CD4-positive, alpha-beta memory T cell (primary cell): Measurements from ENCODE around the gene WDR38. TPM values are rescaled to one million over a fixed set of nuclear protein-coding genes. Genes with fewer than 3 reads are reported as not detected.

Experiments used
- CTCF ChIA-PET: fragments of 350-600 bp; sonication (Branson Sonifier 250); formaldehyde crosslinking; loops from one replicate; lab custom pipeline; 2021; ENCODE audit warnings: inconsistent platforms; ENCODE audit not compliant: partially characterized antibody; lab: Charles Lee
- POLR2A ChIA-PET: fragments of 350-600 bp; sonication (Branson Sonifier 250); formaldehyde crosslinking; loops from one replicate; lab custom pipeline; 2021; ENCODE audit not compliant: partially characterized antibody; lab: Charles Lee
- DNase-seq, 5 donors: peaks; one replicate each; pipeline versions ENCODE4 v3.0.0 to v3.0.0-alpha.2; 2020 to 2022; ENCODE audit warnings: mixed read lengths in 1 of 5
- H3K27ac ChIP-seq: one replicate; pipeline ENCODE4 v1.7.0; 2013; ENCODE audit warnings: low read depth, low read length
- H3K27me3 ChIP-seq: 2 replicates; pipeline ENCODE4 v1.7.0; 2013; ENCODE audit warnings: mild to moderate bottlenecking, low read length, moderate library complexity; ENCODE audit not compliant: insufficient read depth
- H3K36me3 ChIP-seq: 2 replicates; pipeline ENCODE4 v1.7.0; 2013; ENCODE audit warnings: mild to moderate bottlenecking, low read length, moderate library complexity; ENCODE audit not compliant: insufficient read depth
- H3K4me1 ChIP-seq: 2 replicates; pipeline ENCODE4 v1.7.0; 2013; ENCODE audit warnings: mild to moderate bottlenecking, low read length, moderate library complexity; ENCODE audit not compliant: insufficient read depth
- H3K4me3 ChIP-seq, 2 donors: one replicate each; pipeline ENCODE4 v1.7.0; 2013; ENCODE audit warnings: low read length in 2 of 2, mild to moderate bottlenecking in 1 of 2
- H3K9me3 ChIP-seq, 2 donors: one replicate each; pipeline ENCODE4 v1.7.0; 2013; ENCODE audit warnings: low read length in 2 of 2, control low read depth in 1 of 2; ENCODE audit not compliant: control insufficient read depth in 1 of 2
- H3K27ac Mint-ChIP-seq, 7 donors: one replicate each; pipeline ENCODE4 v1.8.0; 2020 to 2021; ENCODE audit warnings: mixed read lengths in 7 of 7, mild to moderate bottlenecking in 6 of 7, inconsistent platforms in 3 of 7, moderate library complexity in 3 of 7
- H3K27me3 Mint-ChIP-seq, 2 donors: one replicate each; pipeline ENCODE4 v1.8.0; 2020 to 2021; ENCODE audit warnings: mixed read lengths in 2 of 2
- H3K36me3 Mint-ChIP-seq, 2 donors: one replicate each; pipeline ENCODE4 v1.8.0; 2020 to 2021; ENCODE audit warnings: mixed read lengths in 2 of 2, inconsistent platforms in 1 of 2, mild to moderate bottlenecking in 1 of 2
- H3K4me1 Mint-ChIP-seq, 4 donors: one replicate each; pipeline ENCODE4 v1.8.0; 2020 to 2021; ENCODE audit warnings: mixed read lengths in 4 of 4, mild to moderate bottlenecking in 1 of 4
- H3K4me3 Mint-ChIP-seq, 8 donors: one replicate each; pipeline ENCODE4 v1.8.0; 2020 to 2021; ENCODE audit warnings: mixed read lengths in 8 of 8, mild to moderate bottlenecking in 7 of 8, moderate library complexity in 6 of 8, inconsistent platforms in 3 of 8
- H3K9me3 Mint-ChIP-seq, 8 donors: one replicate each; pipeline ENCODE4 v1.8.0; 2020 to 2021; ENCODE audit warnings: mixed read lengths in 8 of 8, mild to moderate bottlenecking in 5 of 8, inconsistent platforms in 3 of 8, moderate library complexity in 1 of 8
- intact Hi-C: fragments of 100-400 bp; cut with micrococcal nuclease; formaldehyde crosslinking; loops from one replicate; pipeline ENCODE4 v1.15.1; 2023
- polyA plus RNA-seq, 2 donors: library from polyadenylated mRNA; unstranded; fragments of 300-500 nt; fragmentation: Illumina TruSeq; gene quantifications; one replicate each; pipeline ENCODE4 v1.2.3, GENCODE V29; 2021
- total RNA-seq, 2 experiments: library from RNA; stranded (reverse); gene quantifications; one replicate each; pipeline ENCODE4 v1.2.3, GENCODE V29; 2021

Gene WDR38
- total and polyA plus RNA-seq, 4 experiments from 2014 or later = not detected

- Histone ChIP-seq H3K27ac (peak overlapping the region; percentile 69), H3K9me3 (no peaks in the 10 kb centered on the region), H3K4me1 (peaks cover 11% of the 10 kb centered on the region), H3K36me3 (peaks cover 20% of the 10 kb centered on the region), H3K27me3 (no peaks in the 10 kb centered on the region), H3K4me3 (peak overlapping the region in 1 of 2 donors; percentile 58)
- peaks cover 0 to 1% of the 10 kb centered on the region in 2 donors for H3K27me3 Mint-ChIP-seq
- DNase-seq = no peak
- H3K9me3 Mint-ChIP-seq = peaks cover 0 to 2% (median 0%) of the 10 kb centered on the region in 8 donors
- peaks cover 5 to 19% (median 6%) of the 10 kb centered on the region in 4 donors for H3K4me1 Mint-ChIP-seq
- ChIA-PET CTCF (interaction anchor here (0.6 to 10.5 kb wide), 28 partner anchors 8 to 527 kb away, joined by 3 to 230 read pairs (median 4); partner anchors contain the start of genes ARPC5L, GAPVD1, NR6A1 and OLFML2A), POLR2A (interaction anchor here (0.6 to 3.2 kb wide), 7 partner anchors 8 to 342 kb away, joined by 3 to 23 read pairs (median 5); partner anchors contain the start of genes ARPC5L, NR6A1, OLFML2A and RPL35)
- intact Hi-C loops = loop anchor here (1.0 to 5.0 kb wide), 4 partner anchors 41 to 237 kb away; no protein-coding TSS in a partner anchor
- peak overlapping the region in 7 of 8 donors; percentile 41 to 79 (median 58) for H3K4me3 Mint-ChIP-seq
- peaks cover 7 to 18% of the 10 kb centered on the region in 2 donors for H3K36me3 Mint-ChIP-seq
- peak overlapping the region; percentile 57 to 92 (median 72) for H3K27ac Mint-ChIP-seq
These were observed 414 bp downstream of the WDR38 start for GRCh38 chr9:124853605-124854143.

GRCh38 chr9:124854161-124854560 lies 901 bp downstream of the WDR38 start:
- peaks cover 16% of the 10 kb centered on the region for H3K4me1 ChIP-seq
- peak overlapping the region; percentile 57 to 95 (median 82) for H3K27ac Mint-ChIP-seq
- intact Hi-C loops = loop anchor here (5.0 kb wide), 1 partner anchor 142 kb away; no protein-coding TSS in a partner anchor
- no peak overlapping the region for H3K4me3 ChIP-seq
- H3K36me3 Mint-ChIP-seq = peaks cover 7 to 23% of the 10 kb centered on the region in 2 donors
- peaks cover 0 to 2% (median 0%) of the 10 kb centered on the region in 8 donors for H3K9me3 Mint-ChIP-seq
- no peaks in the 10 kb centered on the region for H3K9me3 ChIP-seq
- peak overlapping the region in 3 of 8 donors; percentile 37 to 71 (median 57) for H3K4me3 Mint-ChIP-seq
- ChIA-PET CTCF (interaction anchor here (0.7 to 10.5 kb wide), 22 partner anchors 8 to 407 kb away, joined by 3 to 230 read pairs (median 4); partner anchors contain the start of genes ARPC5L, GAPVD1, NR6A1 and OLFML2A), POLR2A (interaction anchor here (1.4 to 3.2 kb wide), 6 partner anchors 8 to 85 kb away, joined by 3 to 23 read pairs (median 10); partner anchors contain the start of genes ARPC5L, NR6A1 and RPL35)
- peak overlapping the region; percentile 69 for H3K27ac ChIP-seq
- peaks cover 5 to 21% (median 7%) of the 10 kb centered on the region in 4 donors for H3K4me1 Mint-ChIP-seq
- DNase-seq = no peak
- H3K27me3 ChIP-seq = no peaks in the 10 kb centered on the region
- H3K27me3 Mint-ChIP-seq = peaks cover 0 to 1% of the 10 kb centered on the region in 2 donors
- H3K36me3 ChIP-seq = peaks cover 24% of the 10 kb centered on the region

DNA sequence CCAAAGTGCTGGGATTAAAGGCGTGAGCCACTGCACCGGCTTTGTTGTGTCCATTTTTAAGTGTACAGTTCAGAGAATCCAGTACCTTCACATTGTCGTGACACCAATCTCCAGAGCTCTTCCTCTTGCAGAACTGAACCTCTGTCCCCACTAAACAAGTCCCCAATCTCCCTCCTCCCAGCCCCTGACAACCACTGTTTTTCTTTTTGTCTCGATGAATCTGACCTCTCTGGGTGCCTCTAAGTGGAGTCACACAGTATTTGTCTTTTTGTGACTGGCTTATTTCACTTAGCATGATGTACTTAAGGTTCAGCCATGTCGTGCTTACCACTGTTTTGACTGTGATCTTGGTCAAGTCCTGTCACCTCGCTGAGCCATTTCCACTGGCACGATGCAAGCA lies 1.6 kb downstream of the WDR38 start:
- H3K9me3 ChIP-seq = no peaks in the 10 kb centered on the region
- no peak for DNase-seq
- ChIA-PET POLR2A (interaction anchor here (1.4 to 3.2 kb wide), 4 partner anchors 15 to 86 kb away, joined by 3 to 15 read pairs (median 4); no protein-coding TSS in a partner anchor), CTCF (interaction anchor here (1.1 to 10.5 kb wide), 7 partner anchors 14 to 273 kb away, joined by 3 to 230 read pairs (median 14); partner anchors contain the start of genes NR6A1 and OLFML2A)
- peaks cover 8 to 27% (median 13%) of the 10 kb centered on the region in 4 donors for H3K4me1 Mint-ChIP-seq
- no peak overlapping the region for H3K4me3 ChIP-seq
- no peak overlapping the region for H3K27ac ChIP-seq
- H3K27me3 ChIP-seq = no peaks in the 10 kb centered on the region
- intact Hi-C loops = loop anchor here (5.0 kb wide), 1 partner anchor 143 kb away; no protein-coding TSS in a partner anchor
- H3K36me3 Mint-ChIP-seq = peaks cover 10 to 30% of the 10 kb centered on the region in 2 donors
- peaks cover 0 to 2% (median 0%) of the 10 kb centered on the region in 8 donors for H3K9me3 Mint-ChIP-seq
- H3K27ac Mint-ChIP-seq = peak overlapping the region in 6 of 7 donors; percentile 17 to 92 (median 52)
- H3K27me3 Mint-ChIP-seq = peaks cover 0 to 1% of the 10 kb centered on the region in 2 donors
- H3K36me3 ChIP-seq = peaks cover 31% of the 10 kb centered on the region
- peaks cover 22% of the 10 kb centered on the region for H3K4me1 ChIP-seq
- peak overlapping the region in 2 of 8 donors; percentile 5 to 20 for H3K4me3 Mint-ChIP-seq

DNA sequence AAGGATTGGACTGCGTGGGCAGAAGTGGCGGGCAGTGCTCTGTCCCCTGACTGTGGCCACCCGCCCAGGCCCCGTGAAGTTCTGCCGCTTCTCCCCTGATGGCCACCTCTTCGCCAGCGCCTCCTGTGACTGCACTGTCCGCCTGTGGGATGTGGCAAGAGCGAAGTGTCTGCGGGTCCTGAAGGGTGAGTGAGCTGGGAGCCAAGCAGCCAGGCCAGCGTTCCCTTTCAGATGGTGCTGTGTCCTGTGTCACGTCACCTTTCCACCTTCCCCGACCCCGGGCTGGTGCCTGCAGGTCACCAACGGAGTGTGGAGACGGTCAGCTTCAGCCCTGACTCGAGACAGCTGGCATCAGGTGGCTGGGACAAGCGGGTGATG lies 2.3 kb downstream of the WDR38 start:
- Histone ChIP-seq H3K27ac (no peak overlapping the region), H3K36me3 (peaks cover 38% of the 10 kb centered on the region), H3K27me3 (no peaks in the 10 kb centered on the region), H3K9me3 (no peaks in the 10 kb centered on the region), H3K4me1 (peaks cover 29% of the 10 kb centered on the region), H3K4me3 (no peak overlapping the region)
- ChIA-PET POLR2A (interaction anchor here (1.4 to 3.2 kb wide), 3 partner anchors 14 to 84 kb away, joined by 3 to 15 read pairs (median 4); partner anchors contain the start of gene NR6A1), CTCF (interaction anchor here (1.1 to 10.5 kb wide), 7 partner anchors 8 to 272 kb away, joined by 3 to 230 read pairs (median 5); partner anchors contain the start of genes NR6A1 and OLFML2A)
- Mint-ChIP-seq H3K27ac (peak overlapping the region in 2 of 7 donors; percentile 17 to 57), H3K4me3 (no peak overlapping the region), H3K36me3 (peaks cover 17 to 37% of the 10 kb centered on the region in 2 donors), H3K27me3 (peaks cover 0 to 1% of the 10 kb centered on the region in 2 donors), H3K9me3 (peaks cover 0 to 2% (median 0%) of the 10 kb centered on the region in 8 donors), H3K4me1 (peaks cover 16 to 35% (median 20%) of the 10 kb centered on the region in 4 donors)
- no peak for DNase-seq
- intact Hi-C loops = no loop called here

GRCh38 chr9:124855944-124856765 lies 2.9 kb downstream of the WDR38 start:
- peaks cover 44% of the 10 kb centered on the region for H3K36me3 ChIP-seq
- no peaks in the 10 kb centered on the region for H3K27me3 ChIP-seq
- no peaks in the 10 kb centered on the region for H3K9me3 ChIP-seq
- no peak overlapping the region for H3K27ac ChIP-seq
- H3K4me3 Mint-ChIP-seq = no peak overlapping the region
- no peak overlapping the region for H3K4me3 ChIP-seq
- ChIA-PET CTCF (interaction anchor here (1.1 to 10.5 kb wide), 8 partner anchors 9 to 271 kb away, joined by 3 to 230 read pairs (median 4); partner anchors contain the start of genes NR6A1 and OLFML2A), POLR2A (interaction anchor here (0.7 to 7.2 kb wide), 5 partner anchors 11 to 93 kb away, joined by 3 to 74 read pairs (median 4); partner anchors contain the start of genes GOLGA1 and NR6A1)
- peaks cover 19 to 40% (median 25%) of the 10 kb centered on the region in 4 donors for H3K4me1 Mint-ChIP-seq
- peaks cover 35% of the 10 kb centered on the region for H3K4me1 ChIP-seq
- peaks cover 0 to 2% (median 0%) of the 10 kb centered on the region in 8 donors for H3K9me3 Mint-ChIP-seq
- H3K27me3 Mint-ChIP-seq = peaks cover 0 to 1% of the 10 kb centered on the region in 2 donors
- peaks cover 19 to 42% of the 10 kb centered on the region in 2 donors for H3K36me3 Mint-ChIP-seq
- DNase-seq = peak in 1 of 5 donors; percentile 23
- intact Hi-C loops = no loop called here
- H3K27ac Mint-ChIP-seq = peak overlapping the region in 2 of 7 donors; percentile 15 to 62

DNA sequence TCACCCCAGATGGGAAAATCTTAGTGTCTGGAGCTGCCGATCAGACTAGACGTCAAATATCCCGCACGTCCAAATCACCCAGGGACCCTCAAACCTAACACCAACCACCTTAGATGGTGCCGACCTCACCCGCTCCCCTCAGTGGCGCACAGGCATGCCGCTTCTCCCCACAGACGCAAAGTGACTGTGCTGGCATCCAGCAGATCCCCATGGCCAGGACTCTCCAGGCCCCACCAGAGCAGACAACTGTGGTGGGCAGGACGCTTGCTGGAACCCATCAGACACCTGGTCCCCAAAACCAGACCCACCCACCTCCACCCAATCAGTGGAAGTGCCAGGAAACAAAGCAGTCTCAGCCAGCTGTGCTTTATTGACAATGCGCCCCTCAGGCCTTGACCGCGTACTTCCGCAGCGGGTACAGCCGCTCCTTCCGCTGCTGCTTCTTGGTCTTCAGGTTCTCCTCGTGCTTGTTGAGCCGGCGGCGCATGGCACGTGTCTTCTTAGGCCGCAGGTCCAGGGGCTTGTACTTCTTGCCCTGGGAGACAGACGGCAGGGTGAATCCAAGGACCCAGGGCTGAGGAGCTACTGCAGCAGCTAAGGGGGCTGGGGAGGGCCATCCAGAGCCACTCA lies 4.4 kb downstream of the WDR38 start:
- intact Hi-C loops = no loop called here
- peaks cover 0 to 2% (median 0%) of the 10 kb centered on the region in 8 donors for H3K9me3 Mint-ChIP-seq
- H3K27ac Mint-ChIP-seq = peak overlapping the region in 2 of 7 donors; percentile 36 to 62

More for the DNA sequence above, 4.4 kb downstream of the WDR38 start:
- no peaks in the 10 kb centered on the region for H3K27me3 ChIP-seq
- no peaks in the 10 kb centered on the region for H3K9me3 ChIP-seq
- H3K4me3 Mint-ChIP-seq = no peak overlapping the region
- DNase-seq = peak in 1 of 5 donors; percentile 30
- CTCF ChIA-PET = interaction anchor here (1.2 to 10.5 kb wide), 3 partner anchors 10 to 83 kb away, joined by 4 to 230 read pairs (median 56); partner anchors contain the start of genes NR6A1 and OLFML2A
- H3K27ac ChIP-seq = no peak overlapping the region
- peaks cover 0 to under 1% of the 10 kb centered on the region in 2 donors for H3K27me3 Mint-ChIP-seq
- POLR2A ChIA-PET = interaction anchor here (7.2 kb wide), 1 partner anchor 14 kb away, joined by 74 read pairs; no protein-coding TSS in a partner anchor
- H3K36me3 ChIP-seq = peaks cover 45% of the 10 kb centered on the region
- peaks cover 21 to 44% (median 30%) of the 10 kb centered on the region in 4 donors for H3K4me1 Mint-ChIP-seq
- no peak overlapping the region for H3K4me3 ChIP-seq
- H3K36me3 Mint-ChIP-seq = peaks cover 21 to 47% of the 10 kb centered on the region in 2 donors
- peaks cover 34% of the 10 kb centered on the region for H3K4me1 ChIP-seq
